Mesothelial cell of epicardium (in vitro differentiated cells): ENCODE results near the gene ABCA4. TPM values are rescaled to one million over a fixed set of nuclear protein-coding genes. Genes with fewer than 3 reads are reported as not detected.

Source experiments
- DNase-seq, 2 experiments: peaks; one replicate each; pipeline ENCODE4 v3.0.0; 2021; ENCODE audit warnings: low spot score in 2 of 2; ENCODE audit not compliant: unreplicated experiment in 2 of 2
- H3K27ac Mint-ChIP-seq: 2 replicates; pipeline ENCODE4 v1.8.0; 2021; ENCODE audit warnings: mixed read lengths
- H3K27me3 Mint-ChIP-seq: 2 replicates; pipeline ENCODE4 v1.8.0; 2021; ENCODE audit warnings: low read depth, mixed read lengths
- H3K36me3 Mint-ChIP-seq: 2 replicates; pipeline ENCODE4 v1.8.0; 2021; ENCODE audit warnings: mixed read lengths
- H3K4me1 Mint-ChIP-seq: 2 replicates; pipeline ENCODE4 v1.8.0; 2021; ENCODE audit warnings: mixed read lengths
- H3K4me3 Mint-ChIP-seq: 2 replicates; pipeline ENCODE4 v1.8.0; 2021; ENCODE audit warnings: mild to moderate bottlenecking, moderate library complexity, mixed read lengths
- H3K9me3 Mint-ChIP-seq: 2 replicates; pipeline ENCODE4 v1.8.0; 2021; ENCODE audit warnings: mixed read lengths
- total RNA-seq: library from RNA; stranded (reverse); gene quantifications from 3 replicates; pipeline ENCODE4 v1.2.1, GENCODE V29; 2021
- TF ChIP-seq, protein P1 (sequence below): fragments of 200-600 bp; sonication (generic); IDR thresholded peaks from one replicate; pipeline ENCODE4 v1.5.0; 2021; ENCODE audit warnings: antibody characterized with exemption; ENCODE audit not compliant: unreplicated experiment

The ABCA4 gene
- total RNA-seq, 1 donor from 2014 or later, result 14.5 TPM

GRCh38 chr1:94106716-94107115 is 14.2 kb downstream of the ABCA4 start:
- H3K27ac Mint-ChIP-seq, result peak overlapping the region; percentile 99
- H3K4me1 Mint-ChIP-seq, result peaks cover 79% of the 10 kb centered on the region
- H3K27me3 Mint-ChIP-seq, result no peaks in the 10 kb centered on the region
- no peaks in the 10 kb centered on the region for H3K9me3 Mint-ChIP-seq
- no peak overlapping the region for H3K4me3 Mint-ChIP-seq
- DNase-seq, result peak in 1 of 2 experiments; percentile 25
- TF ChIP-seq, protein P1, sequence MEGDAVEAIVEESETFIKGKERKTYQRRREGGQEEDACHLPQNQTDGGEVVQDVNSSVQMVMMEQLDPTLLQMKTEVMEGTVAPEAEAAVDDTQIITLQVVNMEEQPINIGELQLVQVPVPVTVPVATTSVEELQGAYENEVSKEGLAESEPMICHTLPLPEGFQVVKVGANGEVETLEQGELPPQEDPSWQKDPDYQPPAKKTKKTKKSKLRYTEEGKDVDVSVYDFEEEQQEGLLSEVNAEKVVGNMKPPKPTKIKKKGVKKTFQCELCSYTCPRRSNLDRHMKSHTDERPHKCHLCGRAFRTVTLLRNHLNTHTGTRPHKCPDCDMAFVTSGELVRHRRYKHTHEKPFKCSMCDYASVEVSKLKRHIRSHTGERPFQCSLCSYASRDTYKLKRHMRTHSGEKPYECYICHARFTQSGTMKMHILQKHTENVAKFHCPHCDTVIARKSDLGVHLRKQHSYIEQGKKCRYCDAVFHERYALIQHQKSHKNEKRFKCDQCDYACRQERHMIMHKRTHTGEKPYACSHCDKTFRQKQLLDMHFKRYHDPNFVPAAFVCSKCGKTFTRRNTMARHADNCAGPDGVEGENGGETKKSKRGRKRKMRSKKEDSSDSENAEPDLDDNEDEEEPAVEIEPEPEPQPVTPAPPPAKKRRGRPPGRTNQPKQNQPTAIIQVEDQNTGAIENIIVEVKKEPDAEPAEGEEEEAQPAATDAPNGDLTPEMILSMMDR, result no peak
- H3K36me3 Mint-ChIP-seq, result no peaks in the 10 kb centered on the region

DNA sequence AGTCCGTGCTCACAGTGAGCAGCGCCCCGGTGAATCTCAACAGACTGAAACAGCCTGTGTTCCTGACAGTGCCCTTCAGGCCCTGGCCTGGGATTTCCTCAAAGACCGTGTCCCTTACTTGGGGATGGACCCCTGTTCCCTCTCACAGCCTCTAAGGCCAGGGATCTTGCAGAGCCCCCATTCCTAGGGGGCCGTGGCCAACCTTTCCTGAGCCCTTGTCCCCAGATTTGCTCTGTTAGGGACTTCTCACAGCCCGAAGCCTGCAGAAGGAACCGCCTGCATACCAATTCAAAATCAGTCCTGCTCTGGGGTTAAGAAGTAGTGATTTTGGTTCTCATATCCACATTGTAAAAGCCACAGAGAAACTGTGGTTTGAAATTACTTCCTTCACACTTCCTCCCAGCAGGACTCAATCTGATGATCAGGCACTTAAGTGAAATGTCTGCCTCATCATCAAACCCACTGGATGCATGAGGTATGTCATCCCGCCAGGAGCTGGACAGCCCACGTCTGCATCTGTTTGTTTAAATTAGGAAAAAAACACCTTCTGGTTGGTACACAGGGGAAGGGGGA is 14.9 kb downstream of the ABCA4 start:
- Mint-ChIP-seq H3K4me3 (no peak overlapping the region), H3K4me1 (peaks cover 80% of the 10 kb centered on the region), H3K27me3 (no peaks in the 10 kb centered on the region), H3K36me3 (no peaks in the 10 kb centered on the region), H3K27ac (peak overlapping the region; percentile 99), H3K9me3 (no peaks in the 10 kb centered on the region)
- TF ChIP-seq, protein P1, result no peak
- no peak for DNase-seq

DNA sequence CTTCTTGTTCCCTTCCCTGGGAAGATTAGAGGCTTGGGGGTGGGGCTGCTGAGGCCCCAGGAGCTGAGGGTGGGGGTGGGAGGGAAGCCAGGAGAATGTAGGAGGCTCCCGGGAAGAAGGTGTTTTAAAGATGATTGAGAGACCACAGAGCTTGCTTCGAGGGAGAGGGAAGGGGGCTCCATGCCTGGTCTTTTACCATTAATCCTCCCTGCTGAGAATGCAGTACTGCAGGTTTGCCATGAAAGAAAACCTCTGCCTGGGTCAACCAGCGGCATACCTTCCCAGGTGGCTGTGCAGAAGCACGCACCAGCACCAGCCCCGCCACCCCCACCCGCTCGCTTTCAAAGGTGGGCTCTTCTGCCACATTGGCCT is 15.4 kb downstream of the ABCA4 start:
- Mint-ChIP-seq H3K27ac (peak overlapping the region; percentile 99), H3K36me3 (no peaks in the 10 kb centered on the region), H3K27me3 (no peaks in the 10 kb centered on the region), H3K4me3 (no peak overlapping the region), H3K9me3 (no peaks in the 10 kb centered on the region), H3K4me1 (peaks cover 82% of the 10 kb centered on the region)
- TF ChIP-seq, protein P1, result no peak
- peak; percentile 47 to 71 for DNase-seq

- no peak for DNase-seq
- H3K4me3 Mint-ChIP-seq, result no peak overlapping the region
Measured at GRCh38 chr1:94104776-94105580, 16.0 kb downstream of the ABCA4 start.

GRCh38 chr1:94104127-94104684 is 16.7 kb downstream of the ABCA4 start:
- no peak for DNase-seq
- peaks cover 91% of the 10 kb centered on the region for H3K4me1 Mint-ChIP-seq
- TF ChIP-seq, protein P1, result no peak
- H3K27ac Mint-ChIP-seq, result peak overlapping the region; percentile 99
- no peaks in the 10 kb centered on the region for H3K9me3 Mint-ChIP-seq
- no peaks in the 10 kb centered on the region for H3K27me3 Mint-ChIP-seq
- peak overlapping the region; percentile 6 for H3K4me3 Mint-ChIP-seq
- no peaks in the 10 kb centered on the region for H3K36me3 Mint-ChIP-seq

More at GRCh38 chr1:94104776-94105580, 16.0 kb downstream of the ABCA4 start:
- Mint-ChIP-seq H3K4me1 (peaks cover 86% of the 10 kb centered on the region), H3K36me3 (no peaks in the 10 kb centered on the region), H3K27ac (peak overlapping the region; percentile 99), H3K9me3 (no peaks in the 10 kb centered on the region), H3K27me3 (no peaks in the 10 kb centered on the region)
- TF ChIP-seq, protein P1, result no peak
